GM20431 (cell line): Measurements from ENCODE around the gene FLNC.

ENCODE experiments used
- in situ Hi-C: fragments of 300-500 bp; cut with MseI, MboI; formaldehyde crosslinking; loops from one replicate; pipeline ENCODE4 v1.15.0; 2020; ENCODE audit warnings: low sequenced_read_pairs; ENCODE audit not compliant: unreplicated experiment

The FLNC gene

GRCh38 chr7:128904381-128905197, 74.4 kb downstream of the FLNC start:
- in situ Hi-C loops, result no loop called here

- in situ Hi-C loops, result no loop called here
Measured at GRCh38 chr7:128906001-128906765, 76.0 kb downstream of the FLNC start.

- in situ Hi-C loops, result no loop called here
Measured at GRCh38 chr7:128906766-128907559, 76.8 kb downstream of the FLNC start.
